Fibroblast of lung (primary cell): Measurements from ENCODE around the gene DLK2. TPM values are rescaled to one million over a fixed set of nuclear protein-coding genes. Genes with fewer than 3 reads are reported as not detected.

Experiments
- DNase-seq, 2 donors: peaks; one replicate each; pipeline versions ENCODE4 v3.0.0 to v3.0.0-alpha.2; 2010; ENCODE audit warnings: low read depth in 2 of 2
- H2AFZ ChIP-seq: 2 replicates; pipeline ENCODE4 v1.5.1; 2012; ENCODE audit warnings: low read length, control low read depth, inconsistent platforms
- H3K27ac ChIP-seq: 2 replicates; pipeline ENCODE4 v1.5.1; 2011; ENCODE audit warnings: low read length, control low read depth; ENCODE audit not compliant: insufficient read depth
- H3K27me3 ChIP-seq: 2 replicates; pipeline ENCODE4 v1.5.1; 2011; ENCODE audit warnings: mild to moderate bottlenecking, low read length; ENCODE audit not compliant: control insufficient read depth, insufficient read depth
- H3K36me3 ChIP-seq: 2 replicates; pipeline ENCODE4 v1.5.1; 2011; ENCODE audit warnings: low read length; ENCODE audit not compliant: control insufficient read depth, insufficient read depth
- H3K4me1 ChIP-seq: 2 replicates; pipeline ENCODE4 v1.5.1; 2011; ENCODE audit warnings: low read length; ENCODE audit not compliant: control insufficient read depth, insufficient read depth; ENCODE audit errors: extremely low read depth
- H3K4me2 ChIP-seq: 2 replicates; pipeline ENCODE4 v1.5.1; 2011; ENCODE audit warnings: low read length, control low read depth; ENCODE audit not compliant: insufficient read depth; ENCODE audit errors: extremely low read depth
- H3K4me3 ChIP-seq, 4 experiments: fragments of 200-600 bp in 1 of 4; sonication (generic) in 1 of 4; replicated peaks in 1 of 4; 2 replicates each; pipeline ENCODE4 v1.5.1; 2011 to 2016; ENCODE audit warnings: low read length in 4 of 4, low read depth in 3 of 4, mild to moderate bottlenecking in 3 of 4, control low read depth in 2 of 4, inconsistent platforms in 1 of 4, mixed read lengths in 1 of 4; ENCODE audit not compliant: insufficient read depth in 1 of 4; ENCODE audit errors: control extremely low read depth in 1 of 4
- H3K79me2 ChIP-seq: 2 replicates; pipeline ENCODE4 v1.5.1; 2012; ENCODE audit warnings: mild to moderate bottlenecking, low read length, inconsistent platforms; ENCODE audit not compliant: control insufficient read depth, insufficient read depth
- H3K9ac ChIP-seq: 2 replicates; pipeline ENCODE4 v1.5.1; 2011; ENCODE audit warnings: mild to moderate bottlenecking, low read length, control low read depth; ENCODE audit not compliant: insufficient read depth
- H3K9me3 ChIP-seq: 2 replicates; pipeline ENCODE4 v1.5.1; 2012; ENCODE audit warnings: low read depth, low read length; ENCODE audit not compliant: control insufficient read depth, insufficient read depth
- H4K20me1 ChIP-seq: 2 replicates; pipeline ENCODE4 v1.5.1; 2011; ENCODE audit warnings: low read length; ENCODE audit not compliant: control insufficient read depth, insufficient read depth; ENCODE audit errors: extremely low read depth
- EZH2 ChIP-seq: IDR thresholded peaks from 2 replicates; pipeline ENCODE4 v1.5.1; 2012; ENCODE audit warnings: low read length, control low read depth, mild to moderate bottlenecking; ENCODE audit errors: missing control alignments
- polyA plus RNA-seq, 2 donors: library from polyadenylated mRNA; depleted of rRNA in 1 of 2; stranded (reverse) in 1 of 2; unstranded in 1 of 2; fragments of >200 nt; gene quantifications; 2 replicates each; pipeline ENCODE4 v1.2.1, GENCODE V29; 2011 to 2012; ENCODE audit warnings: missing spikeins in 1 of 2
- total RNA-seq: library from RNA; depleted of rRNA; stranded (reverse); fragments of >200 nt; gene quantifications from 2 replicates; pipeline ENCODE4 v1.2.1, GENCODE V29; 2014
- TF ChIP-seq, protein P1 (sequence below), 2 donors: IDR thresholded peaks in 1 of 2; conservative IDR thresholded peaks in 1 of 2; 1 replicate in 1 of 2; 2 replicates in 1 of 2; pipeline ENCODE4 v1.5.1; 2011 to 2012; ENCODE audit warnings: low read length in 2 of 2, control low read depth in 1 of 2, inconsistent platforms in 1 of 2, low read depth in 1 of 2, mild to moderate bottlenecking in 1 of 2

DLK2 gene
- total and polyA plus RNA-seq, 2 donors (not counting 1 experiment from before 2014, with no cell fraction given) = 0.17 to 0.23 TPM

DNA sequence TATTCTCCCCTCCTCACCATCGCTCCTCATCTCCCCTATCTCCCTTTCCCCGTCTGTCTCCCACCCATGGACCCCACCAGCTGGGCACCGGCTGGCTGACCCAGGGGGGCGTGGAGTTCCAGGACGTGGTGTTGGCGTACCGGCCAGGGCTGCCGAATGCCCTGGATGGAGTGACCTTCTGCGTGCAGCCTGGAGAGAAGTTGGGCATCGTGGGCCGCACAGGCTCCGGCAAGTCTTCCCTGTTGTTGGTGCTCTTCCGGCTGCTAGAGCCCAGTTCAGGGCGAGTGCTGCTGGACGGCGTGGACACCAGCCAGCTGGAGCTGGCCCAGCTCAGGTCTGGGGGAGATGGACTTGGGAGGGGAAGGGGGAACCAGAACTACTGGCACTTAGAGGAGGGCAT, 7.7 kb downstream of the DLK2 start:
- H3K79me2 ChIP-seq = no peaks in the 10 kb centered on the region
- no peak overlapping the region for H2AFZ ChIP-seq
- H4K20me1 ChIP-seq = no peaks in the 10 kb centered on the region
- H3K27ac ChIP-seq = no peak overlapping the region
- H3K9me3 ChIP-seq = no peaks in the 10 kb centered on the region
- peaks cover 12% of the 10 kb centered on the region for H3K36me3 ChIP-seq
- H3K27me3 ChIP-seq = no peaks in the 10 kb centered on the region
- H3K9ac ChIP-seq = no peak overlapping the region
- no peak overlapping the region for H3K4me3 ChIP-seq
- H3K4me1 ChIP-seq = no peaks in the 10 kb centered on the region
- TF ChIP-seq EZH2 = no peak
- TF ChIP-seq, protein P1, sequence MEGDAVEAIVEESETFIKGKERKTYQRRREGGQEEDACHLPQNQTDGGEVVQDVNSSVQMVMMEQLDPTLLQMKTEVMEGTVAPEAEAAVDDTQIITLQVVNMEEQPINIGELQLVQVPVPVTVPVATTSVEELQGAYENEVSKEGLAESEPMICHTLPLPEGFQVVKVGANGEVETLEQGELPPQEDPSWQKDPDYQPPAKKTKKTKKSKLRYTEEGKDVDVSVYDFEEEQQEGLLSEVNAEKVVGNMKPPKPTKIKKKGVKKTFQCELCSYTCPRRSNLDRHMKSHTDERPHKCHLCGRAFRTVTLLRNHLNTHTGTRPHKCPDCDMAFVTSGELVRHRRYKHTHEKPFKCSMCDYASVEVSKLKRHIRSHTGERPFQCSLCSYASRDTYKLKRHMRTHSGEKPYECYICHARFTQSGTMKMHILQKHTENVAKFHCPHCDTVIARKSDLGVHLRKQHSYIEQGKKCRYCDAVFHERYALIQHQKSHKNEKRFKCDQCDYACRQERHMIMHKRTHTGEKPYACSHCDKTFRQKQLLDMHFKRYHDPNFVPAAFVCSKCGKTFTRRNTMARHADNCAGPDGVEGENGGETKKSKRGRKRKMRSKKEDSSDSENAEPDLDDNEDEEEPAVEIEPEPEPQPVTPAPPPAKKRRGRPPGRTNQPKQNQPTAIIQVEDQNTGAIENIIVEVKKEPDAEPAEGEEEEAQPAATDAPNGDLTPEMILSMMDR (conservative IDR thresholded peaks at IDR 0.05 in 1 of 2, IDR thresholded peaks at IDR 0.05 in 1 of 2; ENCODE audit: low read depth in 1 of 2, low read length in 2 of 2) = no peak
- no peak overlapping the region for H3K4me2 ChIP-seq
- DNase-seq = no peak

GRCh38 chr6:43445576-43445975, 9.8 kb downstream of the DLK2 start:
- H3K4me3 ChIP-seq = no peak overlapping the region
- H3K27ac ChIP-seq = no peak overlapping the region
- H4K20me1 ChIP-seq = no peaks in the 10 kb centered on the region
- no peak overlapping the region for H3K9ac ChIP-seq
- peaks cover 10% of the 10 kb centered on the region for H3K36me3 ChIP-seq
- H2AFZ ChIP-seq = no peak overlapping the region
- TF ChIP-seq EZH2 = no peak
- TF ChIP-seq, protein P1 (conservative IDR thresholded peaks at IDR 0.05 in 1 of 2, IDR thresholded peaks at IDR 0.05 in 1 of 2; ENCODE audit: low read depth in 1 of 2, low read length in 2 of 2) = no peak
- no peak overlapping the region for H3K4me2 ChIP-seq
- H3K27me3 ChIP-seq = no peaks in the 10 kb centered on the region
- no peak for DNase-seq
- no peaks in the 10 kb centered on the region for H3K9me3 ChIP-seq
- H3K79me2 ChIP-seq = no peaks in the 10 kb centered on the region
- H3K4me1 ChIP-seq = no peaks in the 10 kb centered on the region

- Histone ChIP-seq H3K36me3 (peaks cover 9% of the 10 kb centered on the region), H3K4me1 (no peaks in the 10 kb centered on the region), H2AFZ (no peak overlapping the region), H3K9ac (no peak overlapping the region), H3K4me3 (no peak overlapping the region), H3K27me3 (no peaks in the 10 kb centered on the region), H4K20me1 (no peaks in the 10 kb centered on the region), H3K4me2 (no peak overlapping the region), H3K79me2 (no peaks in the 10 kb centered on the region), H3K9me3 (no peaks in the 10 kb centered on the region), H3K27ac (no peak overlapping the region)
- TF ChIP-seq EZH2 = no peak
- TF ChIP-seq, protein P1 (conservative IDR thresholded peaks at IDR 0.05 in 1 of 2, IDR thresholded peaks at IDR 0.05 in 1 of 2; ENCODE audit: low read depth in 1 of 2, low read length in 2 of 2) = no peak
- no peak for DNase-seq
These were observed 10.8 kb downstream of the DLK2 start for GRCh38 chr6:43444582-43444981.
